D721Med (cell line): Measurements from ENCODE around the gene RNF148.
"Not testable (repeated sequence)": the region's sequence is repeated elsewhere in the genome, so short reads cannot be mapped to it uniquely, and the experiment has no call there.

Experiments used
- DNase-seq: peaks from one replicate; pipeline ENCODE4 v3.0.0; 2011; ENCODE audit warnings: low spot score; ENCODE audit not compliant: insufficient read length
- FAIRE-seq: peaks from 2 replicates; lab custom pipeline; 2011; peaks lifted over from hg19 to GRCh38; lab: Jason Lieb, UNC
- TF ChIP-seq, protein P1 (sequence below): IDR thresholded peaks from 2 replicates; pipeline ENCODE4 v1.5.1; 2012; ENCODE audit warnings: mild to moderate bottlenecking, control low read depth; ENCODE audit not compliant: insufficient read depth; ENCODE audit errors: missing control alignments

The RNF148 gene

DNA sequence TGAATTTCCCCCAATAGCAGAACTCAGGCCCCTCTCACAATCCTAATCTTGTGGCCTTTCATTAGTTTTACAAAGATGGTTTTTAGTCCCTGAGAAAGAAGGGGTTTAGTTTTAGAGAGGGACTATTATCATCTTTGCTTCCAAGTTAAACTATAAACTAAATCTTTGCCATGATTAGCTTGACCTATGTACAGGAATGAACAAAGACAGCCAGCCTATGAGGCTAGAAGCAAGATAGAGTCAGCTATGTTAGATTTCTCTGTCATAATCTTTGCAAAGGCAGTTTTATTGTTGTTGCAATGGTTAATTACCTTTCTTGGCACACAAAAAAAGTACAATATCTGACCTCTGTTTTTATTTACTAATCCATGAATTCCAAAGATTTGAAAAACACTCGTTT, 22.9 kb downstream of the RNF148 start:
- FAIRE-seq: no peak
- DNase-seq: no peak
- TF ChIP-seq, protein P1, sequence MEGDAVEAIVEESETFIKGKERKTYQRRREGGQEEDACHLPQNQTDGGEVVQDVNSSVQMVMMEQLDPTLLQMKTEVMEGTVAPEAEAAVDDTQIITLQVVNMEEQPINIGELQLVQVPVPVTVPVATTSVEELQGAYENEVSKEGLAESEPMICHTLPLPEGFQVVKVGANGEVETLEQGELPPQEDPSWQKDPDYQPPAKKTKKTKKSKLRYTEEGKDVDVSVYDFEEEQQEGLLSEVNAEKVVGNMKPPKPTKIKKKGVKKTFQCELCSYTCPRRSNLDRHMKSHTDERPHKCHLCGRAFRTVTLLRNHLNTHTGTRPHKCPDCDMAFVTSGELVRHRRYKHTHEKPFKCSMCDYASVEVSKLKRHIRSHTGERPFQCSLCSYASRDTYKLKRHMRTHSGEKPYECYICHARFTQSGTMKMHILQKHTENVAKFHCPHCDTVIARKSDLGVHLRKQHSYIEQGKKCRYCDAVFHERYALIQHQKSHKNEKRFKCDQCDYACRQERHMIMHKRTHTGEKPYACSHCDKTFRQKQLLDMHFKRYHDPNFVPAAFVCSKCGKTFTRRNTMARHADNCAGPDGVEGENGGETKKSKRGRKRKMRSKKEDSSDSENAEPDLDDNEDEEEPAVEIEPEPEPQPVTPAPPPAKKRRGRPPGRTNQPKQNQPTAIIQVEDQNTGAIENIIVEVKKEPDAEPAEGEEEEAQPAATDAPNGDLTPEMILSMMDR: no peak

DNA sequence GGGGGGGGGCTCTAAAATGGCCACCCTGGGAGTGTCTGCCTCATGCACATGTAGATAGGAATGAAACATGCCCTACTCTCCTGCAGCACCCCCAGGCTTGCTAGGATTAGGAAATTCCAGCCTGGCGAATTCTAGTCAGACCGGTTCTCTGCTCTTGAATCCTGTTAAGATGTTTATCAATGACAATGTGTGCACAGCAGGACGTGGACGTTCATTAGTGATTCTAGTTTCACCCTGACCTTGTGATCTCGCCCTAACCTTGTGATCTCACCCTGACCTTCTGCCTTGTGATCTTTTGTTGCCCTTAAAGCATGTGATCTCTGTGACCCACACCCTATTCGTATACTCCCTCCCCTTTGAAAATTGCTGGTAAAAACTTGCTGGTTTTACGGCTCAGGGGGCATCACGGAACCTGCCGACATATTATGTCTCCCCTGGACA, 23.4 kb downstream of the RNF148 start:
- DNase-seq, FAIRE-seq: not testable (repeated sequence)

DNA sequence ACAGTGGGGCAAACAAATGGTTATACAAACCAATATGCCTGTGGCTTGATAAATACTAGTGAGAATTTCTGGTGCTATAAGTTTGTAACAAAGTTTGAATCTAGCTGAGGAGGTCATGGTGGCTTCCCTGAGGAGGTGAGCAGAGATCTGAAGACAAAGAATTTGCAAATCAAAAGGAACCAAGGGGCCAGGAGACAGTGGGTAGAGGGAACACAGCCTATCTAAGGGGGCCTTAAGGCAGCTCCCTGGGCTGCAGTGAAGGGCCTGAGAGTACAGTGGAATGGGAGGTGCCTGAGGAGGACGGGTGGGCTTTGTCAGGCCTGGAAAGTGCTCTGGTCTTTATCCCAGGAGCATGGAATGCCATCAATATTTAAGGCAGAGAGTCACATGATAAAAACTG, 25.6 kb downstream of the RNF148 start:
- DNase-seq (no peak), FAIRE-seq (no peak)
- TF ChIP-seq, protein P1: no peak

DNA sequence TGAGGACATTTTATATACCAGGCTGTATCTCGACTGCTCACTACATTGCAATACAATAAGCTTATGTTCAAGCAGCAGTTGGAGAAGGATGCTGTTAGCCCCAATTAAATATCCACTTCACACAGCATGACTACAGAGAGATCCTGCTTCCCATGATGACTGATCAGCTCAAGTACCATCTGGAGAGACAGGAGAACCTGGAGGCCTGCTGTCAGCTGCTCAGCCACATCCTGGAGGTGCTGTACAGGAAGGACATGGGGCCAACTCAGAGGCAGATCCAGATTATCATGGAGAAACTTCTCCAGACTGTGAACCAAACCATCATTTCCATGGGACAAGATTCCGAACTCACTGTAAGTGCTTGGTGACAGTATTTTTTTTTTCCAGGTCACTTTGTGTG, 26.3 kb downstream of the RNF148 start:
- TF ChIP-seq, protein P1: no peak
- FAIRE-seq (no peak), DNase-seq (no peak)

DNA sequence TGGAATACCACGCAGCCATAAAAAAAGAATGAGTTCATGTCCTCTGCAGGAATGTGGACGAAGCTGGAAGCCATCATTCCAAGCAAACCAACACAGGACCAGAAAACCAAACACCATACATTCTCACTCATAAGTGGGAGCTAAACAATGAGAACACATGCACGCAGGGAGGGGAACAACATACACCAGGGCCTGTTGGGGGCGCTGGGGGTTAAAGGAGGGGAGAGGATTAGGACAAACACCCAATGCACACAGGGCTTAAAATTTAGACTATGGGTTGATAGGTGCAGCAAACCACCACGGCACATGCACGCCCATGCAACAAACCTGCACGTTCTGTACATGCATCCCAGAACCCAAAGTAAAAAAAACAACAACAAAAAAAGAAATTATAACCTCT, 27.1 kb downstream of the RNF148 start:
- TF ChIP-seq, protein P1: no peak
- DNase-seq (no peak), FAIRE-seq (no peak)

DNA sequence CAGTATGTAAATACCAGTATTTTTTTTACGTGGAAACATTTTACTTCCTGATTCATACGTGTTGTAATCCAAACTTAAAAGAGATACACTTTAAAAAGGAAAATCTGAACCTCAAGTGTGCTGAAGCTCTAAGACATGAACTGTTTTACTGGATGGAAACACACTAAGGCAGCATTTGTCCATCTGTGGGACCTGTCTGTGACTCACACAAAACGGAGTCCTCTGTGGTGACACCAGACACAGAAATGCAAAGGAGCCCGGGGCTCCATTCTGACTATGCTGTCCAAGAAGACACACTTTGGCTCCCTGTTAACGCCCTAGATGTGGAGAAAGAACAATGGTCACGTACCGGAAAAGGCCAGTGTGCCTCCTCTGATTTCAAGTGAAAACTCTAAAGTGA, 27.7 kb downstream of the RNF148 start:
- TF ChIP-seq, protein P1: no peak
- FAIRE-seq: no peak
- DNase-seq: no peak

DNA sequence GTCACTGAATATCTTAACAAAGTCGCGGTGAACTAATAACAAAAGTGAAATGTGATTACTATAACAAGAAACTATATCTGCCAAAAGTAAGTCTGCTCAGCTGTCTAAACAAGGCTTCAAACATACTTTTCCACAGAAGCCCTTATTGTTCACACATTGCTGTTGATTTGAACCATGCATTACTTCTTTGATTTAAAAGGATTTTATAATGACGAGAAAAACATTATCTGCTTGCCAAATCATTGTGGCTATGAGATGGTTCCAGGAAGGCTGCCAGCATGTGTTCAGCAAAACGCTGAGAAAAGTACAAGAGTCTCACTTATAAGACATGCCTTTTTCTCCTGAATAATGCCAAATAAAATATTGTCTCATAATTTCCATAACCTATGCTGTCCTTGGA, 28.2 kb downstream of the RNF148 start:
- FAIRE-seq: no peak

More for the DNA sequence above, 28.2 kb downstream of the RNF148 start:
- no peak for DNase-seq
- TF ChIP-seq, protein P1: no peak
